ENCODE measurements around the gene OR4K15. TPM values are rescaled to one million over a fixed set of nuclear protein-coding genes. Genes with fewer than 3 reads are reported as not detected.

Gene OR4K15
- total RNA-seq, 1 donor from 2014 or later, result not detected

- no peak overlapping the region for H3K4me3 ChIP-seq (ENCODE audit: low read depth, low read length)
- no peak for TF ChIP-seq CTCF (conservative IDR thresholded peaks at IDR 0.05; ENCODE audit: low read depth, low read length)
- no peak for DNase-seq (ENCODE audit: low read depth)
Observed at GRCh38 chr14:19993438-19993837, 18.0 kb downstream of the OR4K15 start.

DNA sequence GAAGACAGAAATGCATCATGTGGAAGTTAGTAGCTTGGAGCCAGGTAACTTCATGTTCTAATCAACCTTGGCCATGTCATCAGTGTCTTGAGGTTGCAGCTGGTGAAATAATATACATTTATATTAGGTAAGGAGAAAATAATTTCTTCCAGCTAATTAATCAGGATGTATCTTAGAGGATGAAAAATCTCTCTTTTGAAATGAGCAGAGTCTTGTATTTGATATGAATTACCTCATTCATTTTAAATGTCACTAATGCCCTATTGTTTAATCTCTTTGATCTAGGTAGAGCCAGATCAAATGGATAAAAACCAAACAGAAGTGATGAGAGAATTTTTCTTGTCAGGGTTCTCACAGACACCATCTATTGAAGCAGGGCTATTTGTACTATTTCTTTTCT lies 26.5 kb downstream of the OR4K15 start, which contains the start of gene OR4Q2:
Gene OR4Q2, plus strand, starts transcription at position 301 of the 400 bp plus-strand sequence.
- no peak for TF ChIP-seq CTCF (conservative IDR thresholded peaks at IDR 0.05; ENCODE audit: low read depth, low read length)
- H3K4me3 ChIP-seq (ENCODE audit: low read depth, low read length), result no peak within 1 kb of the TSS
- DNase-seq (ENCODE audit: low read depth), result no peak

DNA sequence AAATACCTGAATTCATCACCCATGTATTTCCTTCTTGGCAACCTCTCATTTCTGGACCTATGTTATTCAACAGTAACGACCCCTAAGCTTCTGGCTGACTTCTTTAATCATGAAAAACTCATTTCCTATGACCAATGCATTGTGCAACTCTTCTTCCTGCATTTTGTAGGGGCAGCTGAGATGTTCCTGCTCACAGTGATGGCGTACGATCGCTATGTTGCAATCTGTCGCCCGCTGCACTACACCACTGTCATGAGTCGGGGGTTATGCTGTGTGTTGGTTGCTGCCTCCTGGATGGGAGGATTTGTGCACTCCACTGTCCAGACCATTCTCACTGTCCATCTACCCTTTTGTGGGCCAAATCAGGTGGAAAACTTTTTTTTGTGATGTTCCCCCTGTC lies 26.9 kb downstream of the OR4K15 start:
- no peak for DNase-seq (ENCODE audit: low read depth)
- no peak for TF ChIP-seq CTCF (conservative IDR thresholded peaks at IDR 0.05; ENCODE audit: low read depth, low read length)
- H3K4me3 ChIP-seq (ENCODE audit: low read depth, low read length), result no peak overlapping the region

- no peak for TF ChIP-seq CTCF (conservative IDR thresholded peaks at IDR 0.05; ENCODE audit: low read depth, low read length)
- no peak overlapping the region for H3K4me3 ChIP-seq (ENCODE audit: low read depth, low read length)
- DNase-seq (ENCODE audit: low read depth), result no peak
Observed at GRCh38 chr14:20008156-20008555, 32.8 kb downstream of the OR4K15 start.

DNA sequence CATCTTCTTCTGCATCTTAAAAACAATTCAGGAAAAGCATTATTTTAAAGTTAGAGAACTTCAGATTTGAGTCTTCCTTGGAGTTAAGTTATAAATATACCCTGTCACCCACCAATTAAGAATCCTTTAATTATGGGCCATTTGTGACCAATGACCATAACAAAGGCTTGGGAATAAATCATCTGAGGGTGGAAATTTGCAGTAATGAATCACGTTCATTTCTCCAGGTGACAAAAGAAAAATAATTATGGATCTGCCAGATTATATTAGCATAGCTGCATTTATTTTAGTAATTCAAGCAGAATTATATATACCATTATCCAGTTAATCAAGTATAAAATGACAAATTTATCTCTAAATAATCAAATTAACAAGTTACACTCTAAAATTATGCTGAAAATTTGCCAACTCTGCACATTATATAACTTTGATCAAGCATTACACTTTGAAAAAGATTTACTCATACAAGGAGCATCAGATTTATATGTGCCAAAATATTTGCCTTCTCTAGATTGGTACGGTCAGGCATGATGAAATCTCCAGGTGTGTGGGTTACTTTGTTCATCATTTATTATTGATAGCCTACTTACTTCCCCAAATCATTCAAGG lies 44.0 kb downstream of the OR4K15 start, which contains the start of gene OR4K14:
Gene OR4K14, minus strand, starts transcription at position 51 of the 609 bp plus-strand sequence. CDS start 4,114 bp downstream, outside the sequence.
- no peak for TF ChIP-seq CTCF (conservative IDR thresholded peaks at IDR 0.05; ENCODE audit: low read depth, low read length)
- DNase-seq (ENCODE audit: low read depth), result no peak
- no peak within 1 kb of the TSS for H3K4me3 ChIP-seq (ENCODE audit: low read depth, low read length)

Other genes with a start within 250 kb of the OR4K15 start
- gene OR4Q3, start 232.0 kb upstream of the OR4K15 start, total RNA-seq, result not detected in 2 replicates
- not detected in 2 replicates for gene OR4M1, start 202.1 kb upstream of the OR4K15 start, total RNA-seq
- gene OR4N2, start 171.8 kb upstream of the OR4K15 start, total RNA-seq, result not detected in 2 replicates
- gene OR4K2, start 100.4 kb upstream of the OR4K15 start, total RNA-seq, result not detected in 2 replicates
- not detected in 2 replicates for gene OR4K5, start 55.0 kb upstream of the OR4K15 start, total RNA-seq
- gene OR4K1, start 44.7 kb upstream of the OR4K15 start, total RNA-seq, result not detected in 2 replicates
- gene OR4Q2, start 26.6 kb downstream of the OR4K15 start, total RNA-seq, result not detected in 2 replicates
- gene OR4K14, start 43.7 kb downstream of the OR4K15 start, total RNA-seq, result not detected in 2 replicates
- not detected in 2 replicates for gene OR4K13, start 60.4 kb downstream of the OR4K15 start, total RNA-seq
- gene OR4L1, start 84.5 kb downstream of the OR4K15 start, total RNA-seq, result not detected in 2 replicates
- gene OR4K17, start 135.1 kb downstream of the OR4K15 start, total RNA-seq, result not detected in 2 replicates
- gene OR4N5, start 163.2 kb downstream of the OR4K15 start, total RNA-seq, result not detected in 2 replicates
- gene OR11G2, start 215.3 kb downstream of the OR4K15 start, total RNA-seq, result not detected in 2 replicates
- not detected in 2 replicates for gene OR11H6, start 248.1 kb downstream of the OR4K15 start, total RNA-seq

All from epithelial cell of proximal tubule (primary cell).